ENCODE measurements around the gene PCDHA10. TPM values are rescaled to one million over a fixed set of nuclear protein-coding genes. Genes with fewer than 3 reads are reported as not detected.
"Not testable (repeated sequence)": the region's sequence is repeated elsewhere in the genome, so short reads cannot be mapped to it uniquely, and the experiment has no call there.

The PCDHA10 gene
- total RNA-seq, 4 donors from 2014 or later: 0.05 to 0.15 (median 0.07) TPM; not detected in 1

- no peak for TF ChIP-seq POLR2A (IDR thresholded peaks at IDR 0.05)
- TF ChIP-seq, protein P1, sequence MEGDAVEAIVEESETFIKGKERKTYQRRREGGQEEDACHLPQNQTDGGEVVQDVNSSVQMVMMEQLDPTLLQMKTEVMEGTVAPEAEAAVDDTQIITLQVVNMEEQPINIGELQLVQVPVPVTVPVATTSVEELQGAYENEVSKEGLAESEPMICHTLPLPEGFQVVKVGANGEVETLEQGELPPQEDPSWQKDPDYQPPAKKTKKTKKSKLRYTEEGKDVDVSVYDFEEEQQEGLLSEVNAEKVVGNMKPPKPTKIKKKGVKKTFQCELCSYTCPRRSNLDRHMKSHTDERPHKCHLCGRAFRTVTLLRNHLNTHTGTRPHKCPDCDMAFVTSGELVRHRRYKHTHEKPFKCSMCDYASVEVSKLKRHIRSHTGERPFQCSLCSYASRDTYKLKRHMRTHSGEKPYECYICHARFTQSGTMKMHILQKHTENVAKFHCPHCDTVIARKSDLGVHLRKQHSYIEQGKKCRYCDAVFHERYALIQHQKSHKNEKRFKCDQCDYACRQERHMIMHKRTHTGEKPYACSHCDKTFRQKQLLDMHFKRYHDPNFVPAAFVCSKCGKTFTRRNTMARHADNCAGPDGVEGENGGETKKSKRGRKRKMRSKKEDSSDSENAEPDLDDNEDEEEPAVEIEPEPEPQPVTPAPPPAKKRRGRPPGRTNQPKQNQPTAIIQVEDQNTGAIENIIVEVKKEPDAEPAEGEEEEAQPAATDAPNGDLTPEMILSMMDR (IDR thresholded peaks at IDR 0.05 in 4 of 5, conservative IDR thresholded peaks at IDR 0.05 in 1 of 5): no peak
- Histone ChIP-seq H3K9me3 (peaks cover 0 to 4% (median 0%) of the 10 kb centered on the region in 3 donors), H3K27me3 (peaks cover 0 to 21% (median 15%) of the 10 kb centered on the region in 3 donors), H3K27ac (no peak overlapping the region), H3K4me1 (no peaks in the 10 kb centered on the region), H3K36me3 (no peaks in the 10 kb centered on the region), H3K4me3 (no peak overlapping the region)
- ATAC-seq (no peak), DNase-seq (no peak)
- in situ Hi-C loops (cut with MboI; ENCODE audit: low sequenced_read_pairs in 4 of 4) (no loop called here), intact Hi-C loops (cut with DNase I; ENCODE audit: low total_unique reads) (no loop called here)
Measured at GRCh38 chr5:140828362-140828737, 27.3 kb upstream of the PCDHA10 start.

GRCh38 chr5:140829511-140830501 lies 25.9 kb upstream of the PCDHA10 start:
- intact Hi-C loops (cut with DNase I; ENCODE audit: low total_unique reads); H3K9me3 ChIP-seq; in situ Hi-C loops (cut with MboI; ENCODE audit: low sequenced_read_pairs in 4 of 4); ATAC-seq; H3K27ac ChIP-seq; DNase-seq; H3K4me1 ChIP-seq; H3K36me3 ChIP-seq; H3K4me3 ChIP-seq: not testable (repeated sequence)
- H3K27me3 ChIP-seq: peaks cover 0 to 21% (median 15%) of the 10 kb centered on the region in 3 donors

- TF ChIP-seq POLR2A (IDR thresholded peaks at IDR 0.05): no peak
- TF ChIP-seq, protein P1 (IDR thresholded peaks at IDR 0.05 in 4 of 5, conservative IDR thresholded peaks at IDR 0.05 in 1 of 5): no peak
- peaks cover 0 to 10% (median 7%) of the 10 kb centered on the region in 3 donors for H3K27me3 ChIP-seq
- H3K9me3 ChIP-seq: no peaks in the 10 kb centered on the region
- intact Hi-C loops (cut with DNase I; ENCODE audit: low total_unique reads): no loop called here
- H3K27ac ChIP-seq: no peak within 1 kb of the TSS
- peak within 1 kb of the TSS in 1 of 4 donors; percentile 28 for H3K4me3 ChIP-seq
- DNase-seq (no peak), ATAC-seq (no peak)
- in situ Hi-C loops (cut with MboI; ENCODE audit: low sequenced_read_pairs in 4 of 4): no loop called here
- H3K4me1 ChIP-seq: no peaks in the 10 kb centered on the region
- no peaks in the 10 kb centered on the region for H3K36me3 ChIP-seq
Measured at GRCh38 chr5:140833993-140834392, 21.7 kb upstream of the PCDHA10 start, which contains the start of gene PCDHA7. Gene PCDHA7 (plus strand): TSS chr5:140834269. CDS start chr5:140834384, 115 bp downstream.

DNA sequence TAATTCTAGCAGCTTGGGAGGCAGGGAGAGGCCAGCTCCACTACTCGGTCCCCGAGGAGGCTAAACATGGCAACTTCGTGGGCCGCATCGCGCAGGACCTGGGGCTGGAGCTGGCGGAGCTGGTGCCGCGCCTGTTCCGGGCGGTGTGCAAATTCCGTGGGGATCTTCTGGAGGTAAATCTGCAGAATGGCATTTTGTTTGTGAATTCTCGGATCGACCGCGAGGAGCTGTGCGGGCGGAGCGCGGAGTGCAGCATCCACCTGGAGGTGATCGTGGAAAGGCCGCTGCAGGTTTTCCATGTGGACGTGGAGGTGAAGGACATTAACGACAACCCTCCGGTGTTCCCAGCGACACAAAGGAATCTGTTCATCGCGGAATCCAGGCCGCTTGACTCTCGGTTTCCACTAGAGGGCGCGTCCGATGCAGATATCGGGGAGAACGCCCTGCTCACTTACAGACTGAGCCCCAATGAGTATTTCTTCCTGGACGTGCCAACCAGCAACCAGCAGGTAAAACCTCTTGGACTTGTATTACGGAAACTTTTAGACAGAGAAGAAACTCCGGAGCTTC lies 21.2 kb upstream of the PCDHA10 start:
- intact Hi-C loops (cut with DNase I; ENCODE audit: low total_unique reads); DNase-seq; in situ Hi-C loops (cut with MboI; ENCODE audit: low sequenced_read_pairs in 4 of 4); H3K36me3 ChIP-seq; H3K4me1 ChIP-seq; ATAC-seq; H3K27ac ChIP-seq; H3K9me3 ChIP-seq: not testable (repeated sequence)
- peaks cover 0 to 13% (median 11%) of the 10 kb centered on the region in 3 donors for H3K27me3 ChIP-seq
- peak overlapping the region in 1 of 4 donors; percentile 28 for H3K4me3 ChIP-seq

DNA sequence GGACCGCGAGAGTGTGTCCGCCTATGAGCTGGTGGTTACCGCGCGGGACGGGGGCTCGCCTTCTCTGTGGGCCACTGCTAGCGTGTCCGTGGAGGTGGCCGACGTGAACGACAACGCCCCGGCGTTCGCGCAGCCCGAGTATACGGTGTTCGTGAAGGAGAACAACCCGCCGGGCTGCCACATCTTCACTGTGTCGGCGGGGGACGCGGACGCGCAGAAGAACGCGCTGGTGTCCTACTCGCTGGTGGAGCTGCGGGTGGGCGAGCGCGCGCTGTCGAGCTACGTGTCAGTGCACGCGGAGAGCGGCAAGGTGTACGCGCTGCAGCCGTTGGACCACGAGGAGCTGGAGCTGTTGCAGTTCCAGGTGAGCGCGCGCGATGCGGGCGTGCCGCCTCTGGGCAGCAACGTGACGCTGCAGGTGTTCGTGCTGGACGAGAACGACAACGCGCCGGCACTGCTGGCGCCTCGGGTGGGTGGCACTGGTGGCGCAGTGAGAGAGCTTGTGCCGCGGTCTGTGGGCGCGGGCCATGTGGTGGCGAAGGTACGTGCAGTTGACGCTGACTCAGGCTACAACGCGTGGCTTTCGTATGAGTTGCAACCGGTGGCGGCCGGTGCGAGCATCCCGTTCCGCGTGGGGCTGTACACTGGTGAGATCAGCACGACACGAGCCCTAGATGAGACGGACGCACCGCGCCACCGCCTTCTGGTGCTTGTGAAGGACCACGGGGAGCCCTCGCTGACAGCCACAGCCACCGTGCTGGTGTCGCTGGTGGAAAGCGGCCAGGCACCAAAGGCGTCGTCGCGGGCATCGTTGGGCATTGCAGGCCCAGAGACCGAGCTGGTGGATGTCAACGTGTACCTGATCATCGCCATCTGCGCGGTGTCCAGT lies 19.8 kb upstream of the PCDHA10 start:
- no peak for TF ChIP-seq POLR2A (IDR thresholded peaks at IDR 0.05)
- TF ChIP-seq, protein P1 (IDR thresholded peaks at IDR 0.05 in 4 of 5, conservative IDR thresholded peaks at IDR 0.05 in 1 of 5): no peak
- intact Hi-C loops (cut with DNase I; ENCODE audit: low total_unique reads): no loop called here

More for the DNA sequence above, 19.8 kb upstream of the PCDHA10 start:
- H3K36me3 ChIP-seq: no peaks in the 10 kb centered on the region
- H3K4me1 ChIP-seq: no peaks in the 10 kb centered on the region
- H3K27me3 ChIP-seq: peaks cover 0 to 13% (median 11%) of the 10 kb centered on the region in 3 donors
- H3K4me3 ChIP-seq: no peak overlapping the region
- H3K9me3 ChIP-seq: peaks cover 0 to 8% (median 0%) of the 10 kb centered on the region in 3 donors
- in situ Hi-C loops (cut with MboI; ENCODE audit: low sequenced_read_pairs in 4 of 4): no loop called here
- ATAC-seq (no peak), DNase-seq (no peak)
- no peak overlapping the region for H3K27ac ChIP-seq
